ENCODE results near the gene FAM78A.

DNA sequence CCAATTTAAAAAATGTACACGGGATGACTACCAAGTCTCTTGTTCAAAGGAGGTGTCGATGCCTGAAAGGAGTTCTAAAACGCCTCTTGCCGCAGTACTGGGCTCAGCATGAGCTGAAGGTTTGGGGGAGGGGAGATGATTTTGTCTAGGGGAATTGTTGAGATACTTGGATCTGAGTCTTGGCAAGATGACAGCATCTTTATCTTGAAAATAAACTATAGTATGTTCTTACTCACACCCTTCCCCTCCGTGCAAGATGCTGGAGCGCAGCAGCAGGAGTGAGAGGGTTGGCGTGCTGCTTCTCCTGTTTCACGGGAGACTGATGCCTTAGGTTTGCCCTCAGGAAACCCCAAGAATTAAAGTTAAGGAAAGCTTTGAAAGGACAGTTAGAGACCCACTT is 47.3 kb downstream of the FAM78A start:
- TF ChIP-seq POLR2AphosphoS5 (IDR thresholded peaks at IDR 0.05) (no peak), EP300 (IDR thresholded peaks at IDR 0.05; ENCODE audit: low read depth) (no peak)
- TF ChIP-seq, protein P1, sequence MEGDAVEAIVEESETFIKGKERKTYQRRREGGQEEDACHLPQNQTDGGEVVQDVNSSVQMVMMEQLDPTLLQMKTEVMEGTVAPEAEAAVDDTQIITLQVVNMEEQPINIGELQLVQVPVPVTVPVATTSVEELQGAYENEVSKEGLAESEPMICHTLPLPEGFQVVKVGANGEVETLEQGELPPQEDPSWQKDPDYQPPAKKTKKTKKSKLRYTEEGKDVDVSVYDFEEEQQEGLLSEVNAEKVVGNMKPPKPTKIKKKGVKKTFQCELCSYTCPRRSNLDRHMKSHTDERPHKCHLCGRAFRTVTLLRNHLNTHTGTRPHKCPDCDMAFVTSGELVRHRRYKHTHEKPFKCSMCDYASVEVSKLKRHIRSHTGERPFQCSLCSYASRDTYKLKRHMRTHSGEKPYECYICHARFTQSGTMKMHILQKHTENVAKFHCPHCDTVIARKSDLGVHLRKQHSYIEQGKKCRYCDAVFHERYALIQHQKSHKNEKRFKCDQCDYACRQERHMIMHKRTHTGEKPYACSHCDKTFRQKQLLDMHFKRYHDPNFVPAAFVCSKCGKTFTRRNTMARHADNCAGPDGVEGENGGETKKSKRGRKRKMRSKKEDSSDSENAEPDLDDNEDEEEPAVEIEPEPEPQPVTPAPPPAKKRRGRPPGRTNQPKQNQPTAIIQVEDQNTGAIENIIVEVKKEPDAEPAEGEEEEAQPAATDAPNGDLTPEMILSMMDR (IDR thresholded peaks at IDR 0.05): no peak

Data from transverse colon (tissue), 4 donors.